ENCODE results near the gene ANKRD13D.

DNA sequence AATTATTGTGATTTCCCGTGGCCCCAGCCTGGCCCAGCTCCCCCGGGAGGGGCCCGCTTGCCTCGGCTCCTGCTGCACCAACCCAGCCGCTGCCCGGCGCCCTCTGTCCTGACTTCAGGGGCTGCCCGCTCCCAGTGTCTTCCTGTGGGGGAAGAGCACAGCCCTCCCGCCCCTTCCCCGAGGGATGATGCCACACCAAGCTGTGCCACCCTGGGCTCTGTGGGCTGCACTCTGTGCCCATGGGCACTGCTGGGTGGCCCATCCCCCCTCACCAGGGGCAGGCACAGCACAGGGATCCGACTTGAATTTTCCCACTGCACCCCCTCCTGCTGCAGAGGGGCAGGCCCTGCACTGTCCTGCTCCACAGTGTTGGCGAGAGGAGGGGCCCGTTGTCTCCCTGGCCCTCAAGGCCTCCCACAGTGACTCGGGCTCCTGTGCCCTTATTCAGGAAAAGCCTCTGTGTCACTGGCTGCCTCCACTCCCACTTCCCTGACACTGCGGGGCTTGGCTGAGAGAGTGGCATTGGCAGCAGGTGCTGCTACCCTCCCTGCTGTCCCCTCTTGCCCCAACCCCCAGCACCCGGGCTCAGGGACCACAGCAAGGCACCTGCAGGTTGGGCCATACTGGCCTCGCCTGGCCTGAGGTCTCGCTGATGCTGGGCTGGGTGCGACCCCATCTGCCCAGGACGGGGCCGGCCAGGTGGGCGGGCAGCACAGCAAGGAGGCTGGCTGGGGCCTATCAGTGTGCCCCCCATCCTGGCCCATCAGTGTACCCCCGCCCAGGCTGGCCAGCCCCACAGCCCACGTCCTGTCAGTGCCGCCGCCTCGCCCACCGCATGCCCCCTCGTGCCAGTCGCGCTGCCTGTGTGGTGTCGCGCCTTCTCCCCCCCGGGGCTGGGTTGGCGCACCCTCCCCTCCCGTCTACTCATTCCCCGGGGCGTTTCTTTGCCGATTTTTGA lies 3.3 kb upstream of the ANKRD13D start:
- no peak for TF ChIP-seq POLR2A (IDR thresholded peaks at IDR 0.05)
- TF ChIP-seq, protein P1, sequence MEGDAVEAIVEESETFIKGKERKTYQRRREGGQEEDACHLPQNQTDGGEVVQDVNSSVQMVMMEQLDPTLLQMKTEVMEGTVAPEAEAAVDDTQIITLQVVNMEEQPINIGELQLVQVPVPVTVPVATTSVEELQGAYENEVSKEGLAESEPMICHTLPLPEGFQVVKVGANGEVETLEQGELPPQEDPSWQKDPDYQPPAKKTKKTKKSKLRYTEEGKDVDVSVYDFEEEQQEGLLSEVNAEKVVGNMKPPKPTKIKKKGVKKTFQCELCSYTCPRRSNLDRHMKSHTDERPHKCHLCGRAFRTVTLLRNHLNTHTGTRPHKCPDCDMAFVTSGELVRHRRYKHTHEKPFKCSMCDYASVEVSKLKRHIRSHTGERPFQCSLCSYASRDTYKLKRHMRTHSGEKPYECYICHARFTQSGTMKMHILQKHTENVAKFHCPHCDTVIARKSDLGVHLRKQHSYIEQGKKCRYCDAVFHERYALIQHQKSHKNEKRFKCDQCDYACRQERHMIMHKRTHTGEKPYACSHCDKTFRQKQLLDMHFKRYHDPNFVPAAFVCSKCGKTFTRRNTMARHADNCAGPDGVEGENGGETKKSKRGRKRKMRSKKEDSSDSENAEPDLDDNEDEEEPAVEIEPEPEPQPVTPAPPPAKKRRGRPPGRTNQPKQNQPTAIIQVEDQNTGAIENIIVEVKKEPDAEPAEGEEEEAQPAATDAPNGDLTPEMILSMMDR (IDR thresholded peaks at IDR 0.05 in 4 of 5, conservative IDR thresholded peaks at IDR 0.05 in 1 of 5), result no peak

All from gastrocnemius medialis (tissue), 4 donors.